ENCODE measurements around the gene TRMT61A. TPM values are rescaled to one million over a fixed set of nuclear protein-coding genes. Genes with fewer than 3 reads are reported as not detected.

Gene TRMT61A
- total and polyA plus RNA-seq, 10 of the 15 experiments (the other 5 are each of a cell fraction or from before 2014, with no cell fraction given): 0.11 to 21.9 (median 11.4) TPM

- peaks cover 0 to 6% of the 10 kb centered on the region in 2 experiments; a peak in 2 of 4 replicates for H3K36me3 ChIP-seq (ENCODE audit: control insufficient read depth in 2 of 2, insufficient read depth in 2 of 2, low read length in 1 of 2)
- H3K79me2 ChIP-seq (ENCODE audit: control insufficient read depth, insufficient read depth, low read length): peaks cover 30% of the 10 kb centered on the region
- no peak for ATAC-seq
- H2AFZ ChIP-seq (ENCODE audit: control insufficient read depth, low read depth, low read length): no peak overlapping the region
- peaks cover 14% of the 10 kb centered on the region for H3K4me1 ChIP-seq (ENCODE audit: control insufficient read depth, insufficient read depth, low read length)
- CTCF ChIA-PET: no interaction called here
- no peaks in the 10 kb centered on the region for H3K27me3 ChIP-seq (replicated peaks in 1 of 2; ENCODE audit: control insufficient read depth in 2 of 2, insufficient read depth in 2 of 2, low read length in 1 of 2)
- H4K20me1 ChIP-seq (ENCODE audit: control insufficient read depth, insufficient read depth): no peaks in the 10 kb centered on the region
- no peak overlapping the region for H3K4me3 ChIP-seq
- SMC1A ChIA-PET (ENCODE audit: uncharacterized antibody, unreplicated experiment): no interaction called here
- intact Hi-C loops (cut with micrococcal nuclease; ENCODE audit: unreplicated experiment): no loop called here
- no peak for FAIRE-seq
- POLR2A ChIA-PET: interaction anchor here (0.6 kb wide), 1 partner anchor 904 kb away, joined by 3 read pairs; no protein-coding TSS in a partner anchor
- no TSS peak for BruUV-seq (replicated peaks)
- in situ Hi-C loops (cut with MboI): no loop called here
- no peak overlapping the region for H3K9ac ChIP-seq (ENCODE audit: control insufficient read depth, insufficient read depth, low read length)
- H3K9me3 ChIP-seq (replicated peaks; ENCODE audit: control insufficient read depth, insufficient read depth, low read length): no peaks in the 10 kb centered on the region
- no peak overlapping the region for H3K27ac ChIP-seq (ENCODE audit: control insufficient read depth, insufficient read depth)
- 94% methylated on average over 29 of the region's 32 CpGs for WGBS (ENCODE audit: insufficient coverage, insufficient replicate concordance, low lambda C conversion rate, missing lambda C conversion rate)
- DNase-seq (ENCODE audit: low read depth, low spot score): no peak
- no peak overlapping the region for H3K4me2 ChIP-seq (ENCODE audit: control insufficient read depth, insufficient read depth)
- TF ChIP-seq NFXL1 (IDR thresholded peaks at IDR 0.05; ENCODE audit: borderline replicate concordance) (no peak), ZZZ3 (IDR thresholded peaks at IDR 0.05; ENCODE audit: control insufficient read depth, insufficient read length, low read depth) (no peak), POLR2A (IDR thresholded peaks at IDR 0.05; ENCODE audit: low read depth, low read length) (0 out of 2 replicates have a peak, but pooled peaks have one; percentile 9), E2F8 (IDR thresholded peaks at IDR 0.05; ENCODE audit: low read depth, partially characterized antibody) (no peak)
- RAD21 ChIA-PET (ENCODE audit: unreplicated experiment): interaction anchor here (1.0 kb wide), 1 partner anchor 14 kb away, joined by 3 read pairs; no protein-coding TSS in a partner anchor
These were observed 3.5 kb downstream of the TRMT61A start for GRCh38 chr14:103532216-103533136.
